HEK293T (cell line): ENCODE data around the gene RNU6-7.

Experiments used
- ARNT ChIP-seq: fragments of 450-650 bp; IDR thresholded peaks from 2 replicates; pipeline ENCODE4 v1.6.1; 2017; ENCODE audit warnings: mild to moderate bottlenecking
- BHLHE40 ChIP-seq: fragments of 450-650 bp; IDR thresholded peaks from 2 replicates; pipeline ENCODE4 v1.6.1; 2016; ENCODE audit warnings: mild to moderate bottlenecking, moderate library complexity, borderline replicate concordance
- FOXA1 ChIP-seq: fragments of 450-650 bp; IDR thresholded peaks from 2 replicates; pipeline ENCODE4 v1.6.1; 2016; ENCODE audit warnings: mild to moderate bottlenecking
- FOXK2 ChIP-seq: fragments of 450-650 bp; IDR thresholded peaks from 2 replicates; pipeline ENCODE4 v1.6.1; 2016; ENCODE audit warnings: mild to moderate bottlenecking
- HDGF ChIP-seq: fragments of 450-650 bp; IDR thresholded peaks from 2 replicates; pipeline ENCODE4 v1.6.1; 2017; ENCODE audit warnings: antibody characterized with exemption, borderline replicate concordance
- L3MBTL2 ChIP-seq: fragments of 450-650 bp; conservative IDR thresholded peaks from 2 replicates; pipeline ENCODE4 v1.6.1; 2016; ENCODE audit warnings: mild to moderate bottlenecking
- SUZ12 ChIP-seq: fragments of 450-650 bp; IDR thresholded peaks from 2 replicates; pipeline ENCODE4 v1.6.1; 2016; ENCODE audit warnings: mild to moderate bottlenecking

DNA sequence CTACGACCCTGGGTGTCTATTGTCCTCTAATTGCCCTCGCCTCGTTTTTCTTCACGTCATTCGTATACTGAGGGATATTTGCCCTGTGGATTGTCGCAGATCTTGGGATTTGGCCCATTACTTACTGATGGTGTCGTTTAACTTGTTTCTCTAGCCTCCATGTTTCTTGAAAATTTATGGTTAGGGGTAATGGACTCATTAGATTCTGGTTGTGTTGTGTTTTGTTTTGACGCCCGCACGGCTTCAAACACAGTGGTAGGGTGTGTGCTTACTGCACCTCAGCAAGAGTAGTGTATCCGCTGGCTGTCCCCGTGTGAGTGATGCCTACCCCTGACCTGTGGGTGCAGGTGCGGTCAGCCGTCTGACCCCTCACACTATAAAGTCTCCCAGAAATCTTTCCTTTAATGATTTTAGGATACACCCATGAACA is 2.1 kb downstream of the RNU6-7 start:
- TF ChIP-seq ARNT: no peak
- no peak for TF ChIP-seq SUZ12
- no peak for TF ChIP-seq FOXK2
- TF ChIP-seq L3MBTL2: peak; percentile 59; the same call in 1 of the 2 replicates
- TF ChIP-seq BHLHE40: no peak
- TF ChIP-seq HDGF: no peak
- no peak for TF ChIP-seq FOXA1
